ENCODE results near the gene UBE2L5.
A peak's percentile ranks its signal among the peaks of the same experiment; 100 is the strongest.

UBE2L5 gene

DNA sequence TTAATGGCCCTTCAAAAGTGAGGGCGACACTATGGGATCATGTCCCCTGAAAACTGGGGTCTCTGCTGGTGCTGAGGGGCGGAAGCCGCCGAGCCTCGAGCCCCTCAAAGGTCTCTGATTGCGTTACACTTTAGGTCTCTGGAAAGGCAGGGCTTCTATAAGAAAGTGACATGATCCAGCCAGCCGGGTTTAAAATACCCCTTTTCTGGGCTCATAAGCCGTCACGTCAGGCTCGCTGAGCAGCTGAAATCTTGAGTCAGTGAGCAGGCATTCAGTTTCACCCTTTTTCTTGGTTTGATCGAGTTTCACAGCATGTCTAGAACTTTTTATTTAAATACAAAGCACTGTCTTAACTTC, 44.0 kb downstream of the UBE2L5 start:
- H3K4me3 ChIP-seq (ENCODE audit: low read depth, low read length), result peak overlapping the region; percentile 29
- no peaks in the 10 kb centered on the region for H3K9me3 ChIP-seq (ENCODE audit: control insufficient read depth, insufficient read depth, low read depth, low read length)
- peaks cover 6% of the 10 kb centered on the region; the same call in 1 of the 2 replicates for H3K4me1 ChIP-seq (ENCODE audit: control insufficient read depth, insufficient read depth, low read length)
- ChIA-PET POLR2A (interaction anchor here (0.5 to 3.0 kb wide), 12 partner anchors 12 to 572 kb away, joined by 3 to 21 read pairs (median 4); partner anchors contain the start of genes KATNAL1, UBE2L5 and USPL1), CTCF (interaction anchor here (0.9 kb wide), 1 partner anchor 118 kb away, joined by 3 read pairs; no protein-coding TSS in a partner anchor)
- peaks cover 18 to 25% of the 10 kb centered on the region in 2 experiments; a peak in 2 of 3 replicates for H3K36me3 ChIP-seq (ENCODE audit: control insufficient read depth in 2 of 2, insufficient read depth in 1 of 2, low read length in 2 of 2)
- peak overlapping the region; percentile 72; the same call in 1 of the 2 replicates for H3K27ac ChIP-seq (ENCODE audit: extremely low read depth, low read depth, low read length)
- peak; percentile 60; the same call in 1 of the 2 replicates for TF ChIP-seq ZNF335 (tag by site-specific recombination; conservative IDR thresholded peaks at IDR 0.05)
- TF ChIP-seq, protein P1, sequence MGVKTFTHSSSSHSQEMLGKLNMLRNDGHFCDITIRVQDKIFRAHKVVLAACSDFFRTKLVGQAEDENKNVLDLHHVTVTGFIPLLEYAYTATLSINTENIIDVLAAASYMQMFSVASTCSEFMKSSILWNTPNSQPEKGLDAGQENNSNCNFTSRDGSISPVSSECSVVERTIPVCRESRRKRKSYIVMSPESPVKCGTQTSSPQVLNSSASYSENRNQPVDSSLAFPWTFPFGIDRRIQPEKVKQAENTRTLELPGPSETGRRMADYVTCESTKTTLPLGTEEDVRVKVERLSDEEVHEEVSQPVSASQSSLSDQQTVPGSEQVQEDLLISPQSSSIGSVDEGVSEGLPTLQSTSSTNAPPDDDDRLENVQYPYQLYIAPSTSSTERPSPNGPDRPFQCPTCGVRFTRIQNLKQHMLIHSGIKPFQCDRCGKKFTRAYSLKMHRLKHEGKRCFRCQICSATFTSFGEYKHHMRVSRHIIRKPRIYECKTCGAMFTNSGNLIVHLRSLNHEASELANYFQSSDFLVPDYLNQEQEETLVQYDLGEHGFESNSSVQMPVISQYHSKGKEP (tag by site-specific recombination; IDR thresholded peaks at IDR 0.05), result no peak
- TF ChIP-seq MZF1 (tag by site-specific recombination; IDR thresholded peaks at IDR 0.05; ENCODE audit: borderline replicate concordance), result no peak
- 0 out of 2 replicates have a peak, but pooled peaks have one; percentile 7 for TF ChIP-seq SCRT2 (tag by site-specific recombination; IDR thresholded peaks at IDR 0.05)
- no peak for TF ChIP-seq ZNF24 (tag by site-specific recombination; IDR thresholded peaks at IDR 0.05)
- TF ChIP-seq ZNF433 (tag by site-specific recombination; IDR thresholded peaks at IDR 0.05; ENCODE audit: low read depth), result no peak
- TF ChIP-seq ZNF585B (tag by site-specific recombination; IDR thresholded peaks at IDR 0.05), result no peak
- TF ChIP-seq, protein P2, sequence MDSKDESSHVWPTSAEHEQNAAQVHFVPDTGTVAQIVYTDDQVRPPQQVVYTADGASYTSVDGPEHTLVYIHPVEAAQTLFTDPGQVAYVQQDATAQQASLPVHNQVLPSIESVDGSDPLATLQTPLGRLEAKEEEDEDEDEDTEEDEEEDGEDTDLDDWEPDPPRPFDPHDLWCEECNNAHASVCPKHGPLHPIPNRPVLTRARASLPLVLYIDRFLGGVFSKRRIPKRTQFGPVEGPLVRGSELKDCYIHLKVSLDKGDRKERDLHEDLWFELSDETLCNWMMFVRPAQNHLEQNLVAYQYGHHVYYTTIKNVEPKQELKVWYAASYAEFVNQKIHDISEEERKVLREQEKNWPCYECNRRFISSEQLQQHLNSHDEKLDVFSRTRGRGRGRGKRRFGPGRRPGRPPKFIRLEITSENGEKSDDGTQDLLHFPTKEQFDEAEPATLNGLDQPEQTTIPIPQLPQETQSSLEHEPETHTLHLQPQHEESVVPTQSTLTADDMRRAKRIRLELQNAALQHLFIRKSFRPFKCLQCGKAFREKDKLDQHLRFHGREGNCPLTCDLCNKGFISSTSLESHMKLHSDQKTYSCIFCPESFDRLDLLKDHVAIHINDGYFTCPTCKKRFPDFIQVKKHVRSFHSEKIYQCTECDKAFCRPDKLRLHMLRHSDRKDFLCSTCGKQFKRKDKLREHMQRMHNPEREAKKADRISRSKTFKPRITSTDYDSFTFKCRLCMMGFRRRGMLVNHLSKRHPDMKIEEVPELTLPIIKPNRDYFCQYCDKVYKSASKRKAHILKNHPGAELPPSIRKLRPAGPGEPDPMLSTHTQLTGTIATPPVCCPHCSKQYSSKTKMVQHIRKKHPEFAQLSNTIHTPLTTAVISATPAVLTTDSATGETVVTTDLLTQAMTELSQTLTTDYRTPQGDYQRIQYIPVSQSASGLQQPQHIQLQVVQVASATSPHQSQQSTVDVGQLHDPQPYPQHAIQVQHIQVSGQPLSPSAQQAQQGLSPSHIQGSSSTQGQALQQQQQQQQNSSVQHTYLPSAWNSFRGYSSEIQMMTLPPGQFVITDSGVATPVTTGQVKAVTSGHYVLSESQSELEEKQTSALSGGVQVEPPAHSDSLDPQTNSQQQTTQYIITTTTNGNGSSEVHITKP (tag by site-specific recombination; IDR thresholded peaks at IDR 0.05), result peak; percentile 63
- TF ChIP-seq ZNF660 (tag by site-specific recombination; IDR thresholded peaks at IDR 0.05), result no peak
- TF ChIP-seq, protein P3, sequence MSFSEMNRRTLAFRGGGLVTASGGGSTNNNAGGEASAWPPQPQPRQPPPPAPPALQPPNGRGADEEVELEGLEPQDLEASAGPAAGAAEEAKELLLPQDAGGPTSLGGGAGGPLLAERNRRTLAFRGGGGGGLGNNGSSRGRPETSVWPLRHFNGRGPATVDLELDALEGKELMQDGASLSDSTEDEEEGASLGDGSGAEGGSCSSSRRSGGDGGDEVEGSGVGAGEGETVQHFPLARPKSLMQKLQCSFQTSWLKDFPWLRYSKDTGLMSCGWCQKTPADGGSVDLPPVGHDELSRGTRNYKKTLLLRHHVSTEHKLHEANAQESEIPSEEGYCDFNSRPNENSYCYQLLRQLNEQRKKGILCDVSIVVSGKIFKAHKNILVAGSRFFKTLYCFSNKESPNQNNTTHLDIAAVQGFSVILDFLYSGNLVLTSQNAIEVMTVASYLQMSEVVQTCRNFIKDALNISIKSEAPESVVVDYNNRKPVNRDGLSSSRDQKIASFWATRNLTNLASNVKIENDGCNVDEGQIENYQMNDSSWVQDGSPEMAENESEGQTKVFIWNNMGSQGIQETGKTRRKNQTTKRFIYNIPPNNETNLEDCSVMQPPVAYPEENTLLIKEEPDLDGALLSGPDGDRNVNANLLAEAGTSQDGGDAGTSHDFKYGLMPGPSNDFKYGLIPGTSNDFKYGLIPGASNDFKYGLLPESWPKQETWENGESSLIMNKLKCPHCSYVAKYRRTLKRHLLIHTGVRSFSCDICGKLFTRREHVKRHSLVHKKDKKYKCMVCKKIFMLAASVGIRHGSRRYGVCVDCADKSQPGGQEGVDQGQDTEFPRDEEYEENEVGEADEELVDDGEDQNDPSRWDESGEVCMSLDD (tag by site-specific recombination; IDR thresholded peaks at IDR 0.05), result peak; percentile 32; the same call in 1 of the 2 replicates
- TF ChIP-seq GLI4 (tag by site-specific recombination; IDR thresholded peaks at IDR 0.05), result no peak
- TF ChIP-seq ZNF23 (tag by site-specific recombination; IDR thresholded peaks at IDR 0.05; ENCODE audit: borderline replicate concordance), result no peak
- no peak for TF ChIP-seq ZNF670 (tag by site-specific recombination; IDR thresholded peaks at IDR 0.05; ENCODE audit: low read depth)

DNA sequence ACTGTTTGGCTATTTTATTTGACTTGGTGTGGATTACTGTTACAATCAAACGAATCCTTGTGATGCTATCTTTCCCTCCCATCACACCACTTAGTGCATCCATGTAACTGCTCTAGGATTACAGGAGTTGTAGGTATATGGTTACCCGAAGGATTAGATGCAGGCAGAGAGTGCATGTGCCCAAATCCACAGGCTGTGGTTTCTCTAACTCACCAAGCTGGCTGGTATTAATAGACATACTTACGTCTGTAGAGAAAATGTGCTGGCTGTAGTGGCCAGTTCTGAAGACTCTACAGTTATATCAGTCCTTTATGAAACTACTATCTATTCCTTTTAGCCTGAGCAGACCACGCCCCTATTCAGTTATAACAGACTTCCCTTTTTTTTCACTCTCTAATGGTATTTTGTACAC, 44.6 kb downstream of the UBE2L5 start:
- Histone ChIP-seq H3K9me3 (ENCODE audit: control insufficient read depth, insufficient read depth, low read depth, low read length) (no peaks in the 10 kb centered on the region), H3K36me3 (ENCODE audit: control insufficient read depth in 2 of 2, insufficient read depth in 1 of 2, low read length in 2 of 2) (peaks cover 13 to 20% of the 10 kb centered on the region in 2 experiments; a peak in 2 of 3 replicates), H3K27ac (ENCODE audit: extremely low read depth, low read depth, low read length) (no peak overlapping the region), H3K4me3 (ENCODE audit: low read depth, low read length) (no peak overlapping the region), H3K4me1 (ENCODE audit: control insufficient read depth, insufficient read depth, low read length) (peaks cover 6% of the 10 kb centered on the region; the same call in 1 of the 2 replicates)
- ChIA-PET CTCF (interaction anchor here (0.6 to 0.9 kb wide), 3 partner anchors 387 to 578 kb away, joined by 3 read pairs; no protein-coding TSS in a partner anchor), POLR2A (interaction anchor here (1.6 to 3.0 kb wide), 2 partner anchors 11 to 150 kb away, joined by 7 to 21 read pairs; partner anchors contain the start of gene USPL1)
- TF ChIP-seq ZBTB17 (tag by site-specific recombination; IDR thresholded peaks at IDR 0.05) (peak; percentile 80), WT1 (tag by site-specific recombination; IDR thresholded peaks at IDR 0.05) (0 out of 2 replicates have a peak, but pooled peaks have one; percentile 52), ZSCAN23 (tag by site-specific recombination; IDR thresholded peaks at IDR 0.05) (no peak), ZNF830 (tag by site-specific recombination; IDR thresholded peaks at IDR 0.05; ENCODE audit: low read depth) (no peak), ZNF302 (tag by site-specific recombination; IDR thresholded peaks at IDR 0.05; ENCODE audit: low read depth) (no peak), ZNF335 (tag by site-specific recombination; conservative IDR thresholded peaks at IDR 0.05) (peak; percentile 2), ZNF239 (tag by site-specific recombination; IDR thresholded peaks at IDR 0.05) (no peak)
- TF ChIP-seq, protein P1 (tag by site-specific recombination; IDR thresholded peaks at IDR 0.05), result peak; percentile 44; the same call in 1 of the 2 replicates
